NK-92 treated with Interleukin-12 subunit alpha and Interleukin-12 subunit beta, amount 100 ng/mL, for 24 hours (cell line): ENCODE data around the gene GPSM1.
"Not testable (repeated sequence)": the region's sequence is repeated elsewhere in the genome, so short reads cannot be mapped to it uniquely, and the experiment has no call there.

Experiments used
- DNase-seq: peaks from one replicate; lab custom pipeline; 2025; lab: John Stamatoyannopoulos, UW

Gene GPSM1

DNA sequence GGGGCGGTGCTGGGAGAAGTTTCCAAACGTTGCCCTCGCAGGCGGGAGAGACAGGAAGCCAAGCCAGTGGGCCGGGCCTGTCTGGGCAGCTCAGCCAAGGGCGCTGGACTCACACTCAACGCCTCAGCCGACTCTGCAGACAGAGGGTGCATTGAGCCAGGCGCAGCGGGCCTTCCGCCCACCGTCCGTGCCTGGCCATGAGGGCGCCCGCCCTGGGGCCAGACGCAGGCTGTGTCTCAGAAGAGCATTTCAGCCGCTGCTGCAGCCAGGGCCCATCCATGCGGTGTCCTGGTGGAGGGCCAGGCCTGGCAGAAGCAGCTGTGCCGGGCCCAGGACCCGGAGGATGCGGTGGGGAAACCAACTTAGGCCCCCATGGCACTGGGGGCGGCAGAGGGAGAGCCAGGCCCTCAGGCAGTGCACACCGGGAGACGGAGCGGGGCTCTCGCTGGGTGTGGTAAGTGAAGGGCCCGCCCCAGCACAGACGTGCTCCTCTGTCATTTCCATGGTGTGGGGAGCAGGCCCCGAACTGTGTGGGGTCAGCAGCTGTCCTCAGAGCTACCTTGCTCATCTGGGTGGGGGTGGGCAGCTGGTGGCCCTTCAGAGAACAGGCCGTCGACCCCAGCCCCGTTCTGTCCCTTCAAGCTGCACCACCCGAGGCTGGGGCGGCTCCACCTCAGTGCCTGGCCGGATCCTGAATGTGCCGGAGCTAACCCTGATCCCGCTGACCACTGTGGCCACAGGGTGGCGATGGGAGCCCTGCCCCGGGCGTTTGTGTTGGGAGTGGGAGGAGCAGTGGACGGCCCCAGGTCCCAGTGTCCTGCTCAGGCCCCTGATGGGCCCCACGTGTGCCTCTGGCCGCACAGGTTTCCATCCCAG lies 18.2 kb downstream of the GPSM1 start:
- no peak for DNase-seq

DNA sequence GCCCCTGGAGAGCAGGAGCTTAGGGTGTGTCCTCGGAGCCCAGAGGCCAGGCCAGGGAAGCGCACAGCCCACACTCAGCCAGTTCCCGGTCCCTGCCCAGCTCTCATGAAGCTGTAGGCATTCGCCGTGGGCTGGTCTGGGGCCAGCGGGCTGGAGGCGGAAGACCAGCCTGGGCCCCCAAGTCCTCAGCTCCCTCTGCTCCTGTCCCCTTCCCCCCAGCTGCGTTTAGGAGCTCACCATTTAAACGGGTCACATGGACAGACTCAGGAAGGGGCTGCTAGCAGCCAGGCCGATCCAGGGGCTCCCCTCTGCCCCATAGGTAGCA lies 18.8 kb downstream of the GPSM1 start:
- no peak for DNase-seq

DNA sequence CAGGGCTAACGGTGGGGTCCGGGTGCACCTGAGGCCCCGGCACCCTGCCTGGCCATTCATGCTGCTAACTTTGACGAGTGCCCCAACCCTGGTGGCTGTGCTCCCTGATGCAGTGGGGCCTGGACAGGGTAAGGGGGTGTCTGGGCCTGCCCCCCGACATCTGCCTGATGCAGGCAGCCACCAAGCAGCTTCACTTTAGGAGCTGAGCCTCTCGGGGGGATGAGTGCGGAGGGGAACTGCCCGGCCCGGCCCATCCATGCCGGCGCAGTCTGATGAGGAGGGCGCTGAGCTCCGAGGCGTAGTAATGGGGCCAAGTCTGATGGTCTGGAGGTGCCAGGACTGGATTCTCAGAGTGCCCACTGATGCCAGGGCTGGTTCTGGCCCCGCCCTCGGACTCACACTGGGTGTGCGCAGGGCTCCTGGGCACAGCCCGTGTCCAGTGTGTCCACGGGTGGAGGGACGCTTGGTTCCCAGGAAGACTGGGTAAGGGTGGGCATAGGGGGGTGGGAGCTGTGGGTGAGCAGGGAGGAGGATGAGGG lies 19.7 kb downstream of the GPSM1 start:
- no peak for DNase-seq

DNA sequence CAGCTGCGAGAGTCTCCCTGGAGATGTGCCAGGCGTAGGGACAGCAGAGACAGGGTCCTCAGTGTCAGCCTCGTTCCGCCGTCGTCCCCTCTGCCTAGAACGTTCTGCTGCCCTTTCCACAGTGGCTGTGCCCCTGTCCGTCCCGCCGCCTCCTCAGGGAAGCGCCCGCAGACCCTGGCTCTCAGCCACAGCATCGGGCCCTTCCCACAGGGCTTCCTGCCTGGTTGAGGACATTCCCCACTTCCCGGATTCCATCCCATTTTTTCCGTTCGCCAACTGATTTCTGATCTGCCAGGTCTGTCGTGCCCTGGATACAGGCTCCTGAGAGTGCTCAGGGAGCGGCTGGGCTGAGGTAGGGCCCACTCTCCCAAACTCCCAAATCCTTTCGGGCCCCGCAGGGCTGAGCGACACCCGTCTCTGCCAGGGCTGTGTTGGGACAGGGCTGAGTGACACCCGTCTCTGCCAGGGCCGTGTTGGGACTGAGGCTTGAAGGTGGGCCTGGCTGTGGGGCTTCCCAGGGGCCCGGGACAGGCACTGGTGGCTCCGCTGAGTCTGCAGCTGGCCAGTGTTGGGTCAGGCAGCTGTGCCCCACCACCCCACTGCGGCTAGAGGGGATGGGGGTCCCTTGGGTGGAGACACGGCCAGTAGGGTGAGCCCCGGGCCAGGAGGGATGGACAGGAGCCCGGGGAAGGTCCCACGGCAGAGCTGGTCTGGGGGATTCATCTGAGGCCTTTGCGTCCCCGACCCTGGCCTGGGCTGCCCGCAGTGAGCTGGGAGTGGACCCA lies 20.3 kb downstream of the GPSM1 start:
- no peak for DNase-seq

DNA sequence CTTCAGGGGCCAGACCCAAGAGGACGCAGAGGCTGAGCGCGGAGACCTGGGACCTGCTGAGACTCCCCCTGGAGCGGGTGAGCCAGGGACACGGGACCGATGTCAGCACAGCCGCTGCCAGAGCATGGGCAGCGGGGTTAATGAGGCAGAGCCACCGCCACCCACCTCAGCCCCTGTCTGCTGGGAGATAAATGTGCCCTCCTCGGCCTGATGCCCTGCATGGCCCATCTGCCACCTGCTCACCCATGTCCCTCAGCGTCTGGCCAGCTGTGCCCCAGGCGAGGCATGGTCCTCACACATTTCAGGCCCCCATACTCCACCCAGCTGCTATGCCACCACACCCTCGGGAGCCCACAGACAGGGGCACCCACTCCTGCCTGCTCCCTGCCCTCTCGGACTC lies 21.4 kb downstream of the GPSM1 start:
- DNase-seq = no peak

DNA sequence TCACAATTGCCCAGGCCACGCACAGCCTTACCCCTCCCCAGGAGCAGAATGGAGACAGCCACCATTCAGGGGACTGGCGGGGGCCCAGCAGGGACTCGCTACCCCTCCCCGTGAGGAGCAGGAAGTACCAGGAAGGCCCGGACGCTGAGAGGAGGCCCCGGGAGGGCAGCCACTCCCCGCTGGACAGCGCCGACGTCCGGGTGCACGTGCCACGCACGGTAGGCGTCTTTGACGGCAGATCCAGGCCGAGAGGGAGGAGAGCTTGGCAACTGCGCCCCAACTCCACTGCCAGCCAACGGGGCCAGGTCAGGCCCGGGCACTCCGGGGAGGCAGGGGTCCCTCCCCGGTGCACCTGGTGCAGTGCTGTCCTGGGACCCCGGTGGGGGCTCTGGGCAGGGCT lies 22.2 kb downstream of the GPSM1 start:
- no peak for DNase-seq

DNA sequence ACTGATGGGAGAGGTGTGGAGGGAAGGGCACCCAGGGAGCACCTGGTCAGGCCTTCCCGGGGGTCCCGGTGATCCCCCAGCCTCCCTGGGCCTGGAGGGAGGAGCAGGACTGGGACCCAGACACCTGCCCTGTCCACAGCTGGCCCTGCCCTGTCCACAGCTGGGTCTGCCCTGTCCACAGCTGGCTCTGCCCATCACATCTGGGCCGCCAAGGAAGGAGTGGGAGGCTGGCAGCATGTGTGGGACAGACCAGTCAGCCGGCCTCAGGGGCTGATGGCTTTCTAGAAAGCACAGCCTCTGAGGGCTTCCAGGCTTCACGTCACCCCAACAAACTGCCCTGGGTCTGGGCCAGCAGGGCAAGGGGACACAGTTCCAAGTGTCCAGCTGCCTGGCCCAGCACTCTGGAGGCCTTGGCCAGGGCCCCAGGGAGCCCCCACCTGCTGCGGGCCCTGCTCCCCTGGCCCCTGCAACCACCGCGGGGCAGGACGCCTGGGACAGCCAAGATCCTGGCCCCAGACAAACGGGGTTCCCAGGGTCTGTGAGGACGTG lies 24.0 kb downstream of the GPSM1 start:
- no peak for DNase-seq

DNA sequence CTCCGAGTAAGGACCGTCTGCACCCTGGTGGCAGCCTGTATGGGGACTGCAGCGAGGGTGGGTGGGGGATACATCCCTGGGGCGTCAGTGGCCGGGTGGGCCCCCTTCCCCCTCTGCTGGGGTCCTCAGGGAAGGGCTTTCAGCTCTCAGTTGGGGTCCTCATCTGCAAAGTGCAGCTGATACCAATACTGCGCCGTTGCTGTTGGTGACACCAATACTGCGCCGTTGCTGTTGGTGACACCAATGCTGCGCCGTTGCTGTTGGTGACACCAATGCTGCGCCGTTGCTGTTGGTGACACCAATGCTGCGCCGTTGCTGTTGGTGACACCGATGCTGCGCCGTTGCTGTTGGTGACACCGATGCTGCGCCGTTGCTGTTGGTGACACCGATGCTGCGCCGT lies 24.5 kb downstream of the GPSM1 start:
- not testable (repeated sequence) for DNase-seq

DNA sequence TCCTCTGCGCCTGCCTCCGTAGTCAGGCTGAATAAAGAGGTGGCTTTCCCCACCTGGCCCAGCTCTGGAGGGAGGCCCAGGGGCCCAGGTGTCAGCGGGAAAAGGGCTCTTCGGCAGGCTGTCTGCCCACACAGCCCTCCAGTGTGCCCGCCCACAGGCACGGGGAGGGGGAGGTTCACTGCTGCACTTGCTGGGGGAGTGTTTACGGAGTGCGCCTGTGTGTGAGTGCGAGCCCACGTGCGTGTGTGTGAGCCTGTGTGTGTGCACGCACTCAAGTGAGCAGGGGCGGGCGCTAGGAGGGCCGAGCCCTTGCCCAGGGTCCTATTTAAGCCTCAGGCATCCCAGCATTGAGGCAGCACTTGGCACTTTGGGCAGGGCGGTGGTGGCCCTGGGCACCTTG lies 25.3 kb downstream of the GPSM1 start:
- DNase-seq = no peak

DNA sequence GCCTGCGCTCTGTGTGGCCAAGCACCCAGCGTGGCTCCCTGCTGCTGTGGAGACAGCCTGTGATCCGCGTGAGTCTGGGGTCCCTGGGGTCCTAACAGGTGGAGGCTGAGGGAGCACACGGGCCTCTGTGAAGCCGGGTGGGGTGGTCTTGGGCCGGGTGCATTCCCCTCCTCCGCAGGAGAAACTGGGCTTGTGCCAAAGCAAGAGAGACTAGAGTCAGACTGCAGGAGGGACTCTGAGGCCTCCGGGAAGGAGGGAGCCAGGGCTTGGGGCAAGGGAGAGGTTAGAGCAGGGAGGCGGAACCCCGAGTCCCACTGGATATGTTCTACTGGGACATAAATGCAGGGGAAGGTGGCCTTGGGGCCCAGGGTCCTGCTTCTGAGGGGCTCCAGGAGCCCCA lies 25.7 kb downstream of the GPSM1 start:
- no peak for DNase-seq

DNA sequence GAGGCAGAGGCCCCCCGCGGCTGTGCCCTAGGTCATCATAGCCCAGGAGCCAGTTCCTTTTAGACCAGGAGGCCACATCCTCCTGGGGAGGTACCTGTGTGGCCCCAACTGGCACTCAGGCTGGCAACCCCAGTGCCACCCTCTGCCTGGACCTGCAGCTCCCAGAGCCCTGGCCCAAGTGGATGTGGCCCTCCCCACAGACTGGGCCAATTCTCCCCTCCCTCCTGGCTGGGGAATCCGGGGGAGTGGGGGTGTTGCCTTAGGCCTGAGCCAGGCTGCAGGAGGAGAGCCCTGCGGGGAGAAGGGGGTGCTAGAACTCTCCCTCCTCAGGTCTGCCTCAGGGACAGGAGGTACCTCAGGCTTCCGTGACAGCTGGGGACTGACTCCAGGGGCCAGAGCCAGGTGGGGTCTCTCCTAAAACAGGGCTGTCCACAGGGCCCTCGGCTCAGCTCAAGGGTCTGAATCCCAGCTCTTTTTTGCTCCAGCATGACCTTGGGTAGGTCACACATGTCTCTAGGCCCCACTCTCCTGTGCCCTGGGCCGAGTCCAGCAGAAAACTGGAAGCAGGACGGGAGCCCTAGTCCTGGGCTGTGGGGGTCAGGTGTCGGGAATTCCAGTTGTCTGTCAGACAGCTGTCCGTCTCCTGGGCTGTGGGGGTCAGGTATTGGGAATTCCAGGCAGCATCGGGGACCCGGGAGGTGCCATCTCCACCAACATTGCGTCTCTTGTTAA lies 26.6 kb downstream of the GPSM1 start:
- no peak for DNase-seq

DNA sequence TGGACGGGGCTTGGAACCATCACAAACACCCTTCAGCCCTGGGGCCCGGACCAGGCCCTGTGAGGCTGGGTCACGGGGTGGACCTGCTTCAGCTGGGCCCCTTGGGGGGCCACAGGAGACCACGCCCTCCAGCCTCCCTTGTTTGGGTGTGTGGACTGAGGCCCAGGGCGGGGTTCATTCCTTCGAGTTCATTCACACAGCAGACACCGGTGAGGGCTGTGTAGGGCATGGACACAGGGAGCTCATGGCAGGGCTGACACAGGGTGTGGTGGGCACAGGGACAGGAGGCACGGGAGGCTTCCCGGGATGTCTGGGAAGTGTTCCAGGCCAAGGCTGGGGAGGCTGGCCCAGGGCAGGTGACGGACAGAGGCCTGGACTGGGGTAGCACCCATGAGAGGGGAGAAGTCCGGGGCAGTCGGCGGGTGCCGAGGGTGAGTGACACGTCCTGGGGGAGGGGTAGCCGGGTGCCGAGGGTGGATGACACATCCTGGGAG lies 27.3 kb downstream of the GPSM1 start:
- DNase-seq = no peak

DNA sequence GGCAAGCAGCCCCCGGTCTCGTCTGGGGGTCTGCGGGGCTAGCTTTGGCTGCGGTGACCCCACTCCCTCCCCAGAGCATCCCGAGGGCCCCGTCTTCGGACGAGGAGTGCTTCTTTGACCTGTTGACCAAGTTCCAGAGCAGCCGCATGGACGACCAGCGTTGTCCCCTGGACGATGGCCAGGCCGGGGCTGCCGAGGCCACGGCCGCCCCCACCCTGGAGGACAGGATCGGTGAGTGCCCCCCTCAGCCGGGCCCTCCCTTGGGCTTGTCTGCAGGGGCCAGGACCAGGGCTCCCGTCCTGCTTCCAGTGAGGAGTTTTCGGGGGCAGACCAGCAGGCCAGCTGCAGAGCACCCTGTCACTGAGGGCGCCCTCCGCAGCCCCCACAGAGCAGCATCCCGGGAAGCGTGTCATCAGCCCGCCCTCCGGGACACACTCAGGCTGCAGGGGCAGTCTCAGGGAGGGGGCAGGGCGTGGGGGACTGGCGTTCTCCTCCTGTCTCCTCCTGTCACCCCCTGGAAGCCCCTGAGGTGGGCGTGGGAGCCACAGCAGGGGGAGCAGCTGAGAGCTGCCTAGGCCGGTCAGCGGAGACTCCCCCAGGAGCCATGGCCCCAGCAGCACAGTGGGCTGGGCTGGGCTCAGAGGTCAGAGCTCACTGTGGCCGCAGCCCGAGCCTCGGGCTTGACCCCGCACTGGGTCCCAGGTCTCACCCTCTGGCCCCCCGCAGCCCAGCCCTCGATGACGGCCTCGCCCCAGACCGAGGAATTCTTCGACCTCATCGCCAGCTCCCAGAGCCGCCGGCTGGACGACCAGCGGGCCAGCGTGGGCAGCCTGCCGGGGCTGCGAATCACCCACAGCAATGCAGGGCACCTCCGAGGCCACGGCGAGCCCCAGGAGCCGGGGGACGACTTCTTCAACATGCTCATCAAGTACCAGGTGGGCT lies 28.5 kb downstream of the GPSM1 start:
- DNase-seq = no peak

DNA sequence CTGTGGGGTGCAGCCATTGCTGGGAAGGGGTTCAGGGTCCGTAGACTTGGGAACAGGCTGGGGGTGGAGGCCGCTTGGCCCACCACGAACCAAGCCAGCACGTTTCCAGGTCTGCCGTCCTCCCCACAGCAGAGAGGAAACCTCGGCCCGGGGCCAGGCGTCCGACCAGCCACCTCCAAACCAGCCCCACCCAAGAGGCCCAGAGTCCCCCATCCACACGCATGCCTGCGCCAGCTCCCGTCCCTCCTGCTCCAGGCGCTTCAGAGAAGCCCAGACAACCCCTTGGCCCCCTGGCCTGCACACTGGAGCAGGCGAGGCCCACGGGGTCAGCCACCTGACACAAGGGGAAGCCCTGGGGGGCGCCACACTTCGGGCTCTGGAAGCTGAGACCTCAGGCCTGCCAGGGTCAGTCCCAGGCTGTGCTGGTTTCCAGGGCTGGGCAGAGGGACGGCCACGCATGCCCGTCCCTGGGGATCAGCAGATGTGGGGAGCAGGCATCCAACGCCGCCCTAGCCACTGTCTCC lies 29.9 kb downstream of the GPSM1 start:
- no peak for DNase-seq

DNA sequence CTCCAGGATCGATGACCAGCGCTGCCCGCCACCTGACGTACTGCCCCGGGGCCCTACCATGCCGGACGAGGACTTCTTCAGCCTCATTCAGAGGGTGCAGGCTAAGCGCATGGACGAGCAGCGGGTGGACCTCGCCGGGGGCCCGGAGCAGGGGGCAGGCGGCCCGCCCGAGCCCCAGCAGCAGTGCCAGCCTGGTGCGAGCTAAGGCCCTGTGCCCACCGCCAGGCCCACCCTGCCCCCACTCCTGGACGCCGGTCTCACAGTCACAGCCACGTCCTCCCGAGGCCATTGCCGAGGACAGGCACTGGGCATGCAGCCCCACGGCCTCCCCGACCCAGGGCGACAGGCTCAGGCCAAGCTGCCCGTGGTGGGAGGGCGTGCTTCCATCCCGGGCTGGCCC lies 30.7 kb downstream of the GPSM1 start:
- DNase-seq = no peak

DNA sequence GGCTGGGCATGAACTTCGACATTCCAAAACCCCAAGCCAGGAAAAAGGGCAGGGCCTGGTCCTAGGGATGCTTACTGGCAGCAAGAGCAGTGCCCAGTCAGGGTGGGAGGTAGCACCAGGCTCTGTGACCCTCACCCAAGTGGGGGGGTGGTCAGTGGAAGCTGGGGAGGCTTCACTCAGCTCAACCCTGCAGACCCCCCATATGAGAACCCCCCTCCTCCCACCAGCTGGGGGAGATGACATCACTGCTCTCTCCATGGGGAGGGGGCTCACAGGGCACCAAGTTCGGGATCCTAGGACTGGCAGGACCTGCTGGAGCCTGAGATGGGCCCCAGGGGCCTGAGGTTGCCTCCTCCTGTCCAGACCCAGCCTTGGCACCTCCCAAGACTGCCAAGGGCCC lies 31.5 kb downstream of the GPSM1 start:
- no peak for DNase-seq

DNA sequence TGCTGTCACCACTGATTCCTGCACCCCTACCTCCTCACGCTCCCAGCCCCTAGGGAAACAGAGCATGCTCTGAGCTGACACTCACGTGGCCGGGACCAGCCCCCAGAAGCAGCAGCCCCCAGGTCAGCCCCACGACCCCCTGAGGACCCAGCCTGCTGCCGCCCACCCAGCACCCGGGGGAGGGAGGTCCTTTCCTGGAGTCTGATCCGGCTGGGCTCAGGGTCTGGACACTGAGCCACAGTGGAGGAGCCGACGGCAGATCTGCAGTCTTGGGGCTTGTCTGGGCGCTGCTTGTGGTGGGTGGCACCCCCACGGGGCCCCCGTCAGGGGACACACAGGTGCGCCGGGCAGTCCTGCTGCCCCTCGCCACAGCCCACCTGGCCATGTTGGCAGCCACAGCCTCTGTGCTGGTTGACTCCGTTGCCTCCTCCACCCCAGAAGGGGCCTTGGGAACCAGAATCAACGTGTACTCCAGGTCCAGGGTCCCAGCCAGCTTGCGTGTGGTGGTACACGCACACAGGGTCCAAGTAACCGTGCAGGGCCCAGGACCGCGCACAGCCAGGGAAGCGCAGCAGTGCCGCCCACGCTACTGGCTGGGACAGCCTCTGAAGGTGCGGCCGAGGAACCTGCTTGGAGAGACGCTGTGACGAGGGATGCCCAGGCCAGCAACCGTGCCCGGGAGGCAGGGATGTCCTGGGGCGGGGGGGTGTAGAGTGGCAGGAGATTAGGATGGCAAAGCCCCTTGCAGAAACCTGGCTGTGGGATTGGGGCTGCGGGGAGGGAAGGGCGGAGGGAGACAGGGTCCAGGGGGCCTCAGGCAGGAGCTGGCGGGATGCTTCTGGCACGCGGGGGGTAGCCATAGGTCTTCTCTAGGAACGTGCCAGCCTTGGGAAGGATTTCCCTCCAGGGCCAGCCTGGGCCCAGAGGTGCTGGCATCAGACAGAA lies 32.7 kb downstream of the GPSM1 start:
- no peak for DNase-seq

DNA sequence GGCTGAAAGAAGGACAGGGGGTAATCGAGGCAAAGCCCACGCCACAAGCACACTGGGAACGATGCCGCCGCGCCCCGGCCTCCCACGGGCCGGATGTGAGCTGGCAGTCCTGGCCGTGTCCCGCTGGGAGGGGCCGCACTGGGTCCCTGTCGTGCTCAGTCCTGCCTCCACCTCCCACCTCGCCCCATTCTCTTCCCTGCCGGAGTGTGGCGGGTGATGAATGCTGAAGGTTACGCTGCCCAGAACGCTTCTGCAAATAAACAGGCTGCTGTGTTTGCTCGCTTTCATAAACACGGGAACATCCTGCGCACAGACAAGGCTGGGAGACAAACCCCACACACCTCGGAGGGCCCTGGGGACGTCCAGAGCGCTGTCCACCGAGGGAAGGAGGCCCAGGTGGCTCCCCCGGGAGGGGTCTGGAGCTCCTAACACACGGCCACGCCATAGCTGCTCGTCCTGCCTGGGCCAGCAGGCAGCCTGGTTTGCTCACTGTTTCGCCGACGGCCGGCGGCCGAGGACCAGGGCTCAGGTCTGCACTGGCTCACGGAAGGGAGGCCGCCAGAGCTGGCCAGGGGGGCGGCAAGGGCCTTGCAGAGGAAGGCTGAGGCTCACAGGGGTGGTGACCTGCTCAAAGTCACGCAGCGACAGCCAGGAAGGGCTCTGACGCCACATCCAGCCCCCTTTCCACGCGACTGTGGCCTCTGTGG lies 33.9 kb downstream of the GPSM1 start:
- no peak for DNase-seq
